Osteocyte (in vitro differentiated cells): ENCODE measurements around the gene PRUNE1. TPM values are rescaled to one million over a fixed set of nuclear protein-coding genes. Genes with fewer than 3 reads are reported as not detected.

Source experiments
- DNase-seq: peaks from one replicate; pipeline ENCODE4 v3.0.0; 2021; ENCODE audit warnings: mixed read lengths; ENCODE audit not compliant: unreplicated experiment; ENCODE audit errors: extremely low spot score
- H3K27ac Mint-ChIP-seq: one replicate; pipeline ENCODE4 v1.8.0; 2021; ENCODE audit warnings: mild to moderate bottlenecking, mixed read lengths; ENCODE audit not compliant: unreplicated experiment
- H3K27me3 Mint-ChIP-seq: one replicate; pipeline ENCODE4 v1.8.0; 2021; ENCODE audit warnings: mixed read lengths; ENCODE audit not compliant: unreplicated experiment
- H3K36me3 Mint-ChIP-seq: one replicate; pipeline ENCODE4 v1.8.0; 2021; ENCODE audit warnings: mixed read lengths; ENCODE audit not compliant: unreplicated experiment
- H3K4me1 Mint-ChIP-seq: one replicate; pipeline ENCODE4 v1.8.0; 2021; ENCODE audit warnings: mixed read lengths; ENCODE audit not compliant: unreplicated experiment
- H3K4me3 Mint-ChIP-seq: one replicate; pipeline ENCODE4 v1.8.0; 2021; ENCODE audit warnings: mild to moderate bottlenecking, moderate library complexity, mixed read lengths; ENCODE audit not compliant: unreplicated experiment
- H3K9me3 Mint-ChIP-seq: one replicate; pipeline ENCODE4 v1.8.0; 2021; ENCODE audit warnings: mixed read lengths; ENCODE audit not compliant: unreplicated experiment
- CTCF ChIP-seq: fragments of 200-600 bp; sonication (generic); IDR thresholded peaks from 2 replicates; pipeline ENCODE4 v1.5.0; 2021; ENCODE audit warnings: antibody characterized with exemption, mild to moderate bottlenecking, moderate library complexity
- long read RNA-seq: library from polyadenylated mRNA; unstranded; transcript quantifications from one replicate; pipeline ENCODE4 v2.0.0, GENCODE V29; 2021
- total RNA-seq: library from RNA; stranded (reverse); gene quantifications from 2 replicates; pipeline ENCODE4 v1.2.1, GENCODE V29; 2021

Gene PRUNE1
- 18.2 and 20.5 TPM in 2 replicates for total RNA-seq
- long read RNA-seq, transcript PRUNE1-201 (8 exons, 2,997 nt) = major isoform, 10 of 36 reads
- long read RNA-seq, partial matches to known transcripts = 1 of 36 reads
- long read RNA-seq, other reads (novel, unspliced or antisense) = 20 of 36 reads

- H3K36me3 Mint-ChIP-seq = no peaks in the 10 kb centered on the region
- peak; percentile 99 for DNase-seq
- no peaks in the 10 kb centered on the region for H3K27me3 Mint-ChIP-seq
- H3K9me3 Mint-ChIP-seq = no peaks in the 10 kb centered on the region
- no peak for TF ChIP-seq CTCF
- H3K27ac Mint-ChIP-seq = peak within 1 kb of the TSS; percentile 99
- peak within 1 kb of the TSS; percentile 99 for H3K4me3 Mint-ChIP-seq
- peaks cover 57% of the 10 kb centered on the region for H3K4me1 Mint-ChIP-seq
Measured at GRCh38 chr1:151008244-151009205, at the start of gene PRUNE1. Gene PRUNE1 (plus strand): TSS chr1:151008449. CDS start chr1:151008633, 184 bp downstream.

- no peaks in the 10 kb centered on the region for H3K9me3 Mint-ChIP-seq
- H3K27me3 Mint-ChIP-seq = no peaks in the 10 kb centered on the region
- DNase-seq = no peak
- H3K4me1 Mint-ChIP-seq = no peaks in the 10 kb centered on the region
- TF ChIP-seq CTCF = no peak
- peaks cover 55% of the 10 kb centered on the region for H3K36me3 Mint-ChIP-seq
- H3K27ac Mint-ChIP-seq = no peak overlapping the region
- H3K4me3 Mint-ChIP-seq = no peak overlapping the region
Measured at GRCh38 chr1:150960646-150961045, 47.6 kb upstream of the PRUNE1 start.

- Mint-ChIP-seq H3K9me3 (no peaks in the 10 kb centered on the region), H3K4me3 (no peak overlapping the region), H3K4me1 (no peaks in the 10 kb centered on the region), H3K36me3 (peaks cover 65% of the 10 kb centered on the region), H3K27ac (no peak overlapping the region), H3K27me3 (no peaks in the 10 kb centered on the region)
- no peak for TF ChIP-seq CTCF
- no peak for DNase-seq
Measured at GRCh38 chr1:150961756-150962155, 46.5 kb upstream of the PRUNE1 start.

- Mint-ChIP-seq H3K4me1 (no peaks in the 10 kb centered on the region), H3K36me3 (peaks cover 74% of the 10 kb centered on the region), H3K27ac (peak overlapping the region; percentile 44), H3K27me3 (no peaks in the 10 kb centered on the region), H3K4me3 (no peak overlapping the region), H3K9me3 (no peaks in the 10 kb centered on the region)
- TF ChIP-seq CTCF = no peak
- DNase-seq = no peak
Measured at GRCh38 chr1:150963321-150964163, 44.7 kb upstream of the PRUNE1 start.

- no peak overlapping the region for H3K27ac Mint-ChIP-seq
- no peak for TF ChIP-seq CTCF
- H3K4me3 Mint-ChIP-seq = no peak overlapping the region
- peaks cover 71% of the 10 kb centered on the region for H3K36me3 Mint-ChIP-seq
- H3K27me3 Mint-ChIP-seq = no peaks in the 10 kb centered on the region
- H3K4me1 Mint-ChIP-seq = peaks cover 3% of the 10 kb centered on the region
- no peak for DNase-seq
- no peaks in the 10 kb centered on the region for H3K9me3 Mint-ChIP-seq
Measured at GRCh38 chr1:150964164-150964489, 44.1 kb upstream of the PRUNE1 start.
